CD4-positive, CD25-positive, alpha-beta regulatory T cell (primary cell): ENCODE measurements around the gene NME3. TPM values are rescaled to one million over a fixed set of nuclear protein-coding genes. Genes with fewer than 3 reads are reported as not detected.

ENCODE experiments used
- ATAC-seq, 2 donors: fragments of 150-1000 bp; cut with Tn5 transposase; one replicate each; pipeline ENCODE4 v1.10.0; 2021; ENCODE audit warnings: low read depth in 2 of 2, moderate number of reproducible peaks in 2 of 2, moderate library complexity in 1 of 2
- DNase-seq, 3 donors: peaks; one replicate each; pipeline versions ENCODE4 v3.0.0 to v3.0.0-alpha.2; 2012 to 2022; ENCODE audit warnings: mixed read lengths in 1 of 3
- H3K27ac ChIP-seq: one replicate; pipeline ENCODE4 v1.7.0; 2013; ENCODE audit warnings: mild to moderate bottlenecking, low read length; ENCODE audit not compliant: insufficient read depth, poor library complexity, severe bottlenecking
- H3K27me3 ChIP-seq: one replicate; pipeline ENCODE4 v1.7.0; 2013; ENCODE audit warnings: low read length; ENCODE audit not compliant: control insufficient read depth, insufficient read depth
- H3K36me3 ChIP-seq: one replicate; pipeline ENCODE4 v1.7.0; 2013; ENCODE audit warnings: mild to moderate bottlenecking, low read length, moderate library complexity; ENCODE audit not compliant: control insufficient read depth, insufficient read depth
- H3K4me1 ChIP-seq: 2 replicates; pipeline ENCODE4 v1.7.0; 2013; ENCODE audit warnings: mild to moderate bottlenecking, low read length; ENCODE audit not compliant: insufficient read depth, control insufficient read depth, poor library complexity, severe bottlenecking
- H3K4me3 ChIP-seq: one replicate; pipeline ENCODE4 v1.7.0; 2013; ENCODE audit warnings: low read depth, mild to moderate bottlenecking, low read length, moderate library complexity
- H3K9me3 ChIP-seq, 2 experiments: 1 replicate in 1 of 2; 2 replicates in 1 of 2; pipeline ENCODE4 v1.7.0; 2013; ENCODE audit warnings: low read length in 2 of 2, mild to moderate bottlenecking in 1 of 2, moderate library complexity in 1 of 2; ENCODE audit not compliant: control insufficient read depth in 2 of 2
- H3K27ac Mint-ChIP-seq, 3 donors: one replicate each; pipeline ENCODE4 v1.8.0; 2020 to 2022; ENCODE audit warnings: mild to moderate bottlenecking in 3 of 3, mixed read lengths in 3 of 3, moderate library complexity in 2 of 3
- H3K27me3 Mint-ChIP-seq: one replicate; pipeline ENCODE4 v1.8.0; 2022; ENCODE audit warnings: mild to moderate bottlenecking, mixed read lengths
- H3K36me3 Mint-ChIP-seq: one replicate; pipeline ENCODE4 v1.8.0; 2020; ENCODE audit warnings: mixed read lengths
- H3K4me1 Mint-ChIP-seq, 4 donors: one replicate each; pipeline ENCODE4 v1.8.0; 2020 to 2022; ENCODE audit warnings: mixed read lengths in 4 of 4, mild to moderate bottlenecking in 1 of 4
- H3K4me3 Mint-ChIP-seq, 4 donors: one replicate each; pipeline ENCODE4 v1.8.0; 2020 to 2022; ENCODE audit warnings: mild to moderate bottlenecking in 4 of 4, mixed read lengths in 4 of 4, moderate library complexity in 3 of 4
- H3K9me3 Mint-ChIP-seq, 7 donors: one replicate each; pipeline ENCODE4 v1.8.0; 2020 to 2022; ENCODE audit warnings: mixed read lengths in 7 of 7, mild to moderate bottlenecking in 3 of 7, moderate library complexity in 2 of 7
- polyA plus RNA-seq, 4 donors: library from polyadenylated mRNA; unstranded; fragments of 300-500 nt; fragmentation: Illumina TruSeq; gene quantifications; one replicate each; pipeline ENCODE4 v1.2.3, GENCODE V29; 2021
- total RNA-seq: library from RNA; stranded (reverse); gene quantifications from one replicate; pipeline ENCODE4 v1.2.3, GENCODE V29; 2022

The NME3 gene
- total and polyA plus RNA-seq, 5 donors from 2014 or later, result 45.1 to 101 (median 74.7) TPM

GRCh38 chr16:1762879-1763520, 8.3 kb downstream of the NME3 start:
- no peak overlapping the region for H3K4me3 Mint-ChIP-seq
- ATAC-seq (no peak), DNase-seq (no peak)
- Histone ChIP-seq H3K4me3 (no peak overlapping the region), H3K9me3 (no peaks in the 10 kb centered on the region), H3K27ac (no peak overlapping the region), H3K4me1 (no peaks in the 10 kb centered on the region), H3K36me3 (peaks cover 28% of the 10 kb centered on the region), H3K27me3 (no peaks in the 10 kb centered on the region)
- H3K27me3 Mint-ChIP-seq, result no peaks in the 10 kb centered on the region
- H3K36me3 Mint-ChIP-seq, result peaks cover 8% of the 10 kb centered on the region
- no peaks in the 10 kb centered on the region for H3K4me1 Mint-ChIP-seq
- peaks cover 0 to 2% (median 0%) of the 10 kb centered on the region in 7 donors for H3K9me3 Mint-ChIP-seq
- H3K27ac Mint-ChIP-seq, result no peak overlapping the region

GRCh38 chr16:1762196-1762878, 9.0 kb downstream of the NME3 start:
- Mint-ChIP-seq H3K9me3 (peaks cover 0 to 2% (median 0%) of the 10 kb centered on the region in 7 donors), H3K27me3 (no peaks in the 10 kb centered on the region), H3K4me1 (no peaks in the 10 kb centered on the region), H3K4me3 (no peak overlapping the region), H3K36me3 (peaks cover 6% of the 10 kb centered on the region), H3K27ac (no peak overlapping the region)
- no peak for ATAC-seq
- H3K27me3 ChIP-seq, result no peaks in the 10 kb centered on the region
- H3K4me1 ChIP-seq, result no peaks in the 10 kb centered on the region
- peaks cover 28% of the 10 kb centered on the region for H3K36me3 ChIP-seq
- no peak for DNase-seq
- no peak overlapping the region for H3K27ac ChIP-seq
- no peaks in the 10 kb centered on the region for H3K9me3 ChIP-seq
- H3K4me3 ChIP-seq, result no peak overlapping the region

GRCh38 chr16:1761751-1762150, 9.6 kb downstream of the NME3 start:
- Histone ChIP-seq H3K9me3 (no peaks in the 10 kb centered on the region), H3K36me3 (peaks cover 28% of the 10 kb centered on the region)

GRCh38 chr16:1760911-1761310, 10.4 kb downstream of the NME3 start:
- H3K36me3 ChIP-seq, result peaks cover 25% of the 10 kb centered on the region
- Mint-ChIP-seq H3K27me3 (no peaks in the 10 kb centered on the region), H3K4me3 (no peak overlapping the region), H3K9me3 (peaks cover 0 to 2% (median 0%) of the 10 kb centered on the region in 7 donors), H3K27ac (peak overlapping the region in 1 of 3 donors; percentile 33), H3K4me1 (peaks cover 0 to 6% (median 0%) of the 10 kb centered on the region in 4 donors), H3K36me3 (peaks cover 6% of the 10 kb centered on the region)
- H3K27me3 ChIP-seq, result no peaks in the 10 kb centered on the region
- H3K27ac ChIP-seq, result no peak overlapping the region
- no peak for ATAC-seq
- no peak overlapping the region for H3K4me3 ChIP-seq
- no peaks in the 10 kb centered on the region for H3K4me1 ChIP-seq
- DNase-seq, result no peak
- no peaks in the 10 kb centered on the region for H3K9me3 ChIP-seq

More at GRCh38 chr16:1761751-1762150, 9.6 kb downstream of the NME3 start:
- H3K4me1 Mint-ChIP-seq, result peaks cover 0 to 3% (median 0%) of the 10 kb centered on the region in 4 donors
- no peak for DNase-seq
- no peak overlapping the region for H3K4me3 Mint-ChIP-seq
- no peaks in the 10 kb centered on the region for H3K4me1 ChIP-seq
- ATAC-seq, result no peak
- H3K27ac ChIP-seq, result no peak overlapping the region
- H3K4me3 ChIP-seq, result no peak overlapping the region
- no peak overlapping the region for H3K27ac Mint-ChIP-seq
- no peaks in the 10 kb centered on the region for H3K27me3 ChIP-seq
- H3K9me3 Mint-ChIP-seq, result peaks cover 0 to 2% (median 0%) of the 10 kb centered on the region in 7 donors
- H3K36me3 Mint-ChIP-seq, result peaks cover 6% of the 10 kb centered on the region
- H3K27me3 Mint-ChIP-seq, result no peaks in the 10 kb centered on the region

GRCh38 chr16:1759511-1759910, 11.8 kb downstream of the NME3 start:
- Histone ChIP-seq H3K36me3 (peaks cover 15% of the 10 kb centered on the region), H3K9me3 (no peaks in the 10 kb centered on the region), H3K27ac (no peak overlapping the region), H3K27me3 (no peaks in the 10 kb centered on the region), H3K4me3 (no peak overlapping the region), H3K4me1 (no peaks in the 10 kb centered on the region)
- Mint-ChIP-seq H3K9me3 (peaks cover 0 to 2% (median 0%) of the 10 kb centered on the region in 7 donors), H3K4me3 (no peak overlapping the region), H3K36me3 (peaks cover 12% of the 10 kb centered on the region), H3K27ac (no peak overlapping the region), H3K27me3 (no peaks in the 10 kb centered on the region), H3K4me1 (peaks cover 0 to 7% (median 0%) of the 10 kb centered on the region in 4 donors)
- ATAC-seq (no peak), DNase-seq (no peak)

GRCh38 chr16:1758923-1759322, 12.4 kb downstream of the NME3 start:
- no peak overlapping the region for H3K27ac Mint-ChIP-seq
- H3K36me3 ChIP-seq, result peaks cover 11% of the 10 kb centered on the region

GRCh38 chr16:1757714-1758461, 13.5 kb downstream of the NME3 start:
- Mint-ChIP-seq H3K27ac (no peak overlapping the region), H3K4me1 (peaks cover 0 to 7% (median 1%) of the 10 kb centered on the region in 4 donors), H3K27me3 (no peaks in the 10 kb centered on the region), H3K36me3 (peaks cover 12% of the 10 kb centered on the region), H3K4me3 (no peak overlapping the region), H3K9me3 (peaks cover 0 to 2% (median 0%) of the 10 kb centered on the region in 7 donors)
- H3K4me3 ChIP-seq, result no peak overlapping the region
- H3K36me3 ChIP-seq, result peaks cover 15% of the 10 kb centered on the region
- no peaks in the 10 kb centered on the region for H3K9me3 ChIP-seq
- no peaks in the 10 kb centered on the region for H3K4me1 ChIP-seq
- ATAC-seq, result no peak
- no peak for DNase-seq
- no peak overlapping the region for H3K27ac ChIP-seq
- H3K27me3 ChIP-seq, result no peaks in the 10 kb centered on the region

More at GRCh38 chr16:1758923-1759322, 12.4 kb downstream of the NME3 start:
- H3K36me3 Mint-ChIP-seq, result peaks cover 12% of the 10 kb centered on the region
- Histone ChIP-seq H3K27ac (no peak overlapping the region), H3K9me3 (no peaks in the 10 kb centered on the region), H3K4me1 (no peaks in the 10 kb centered on the region), H3K27me3 (no peaks in the 10 kb centered on the region), H3K4me3 (no peak overlapping the region)
- no peak for ATAC-seq
- H3K9me3 Mint-ChIP-seq, result peaks cover 0 to 2% (median 0%) of the 10 kb centered on the region in 7 donors
- no peak for DNase-seq
- no peaks in the 10 kb centered on the region for H3K27me3 Mint-ChIP-seq
- H3K4me1 Mint-ChIP-seq, result peaks cover 0 to 7% (median 0%) of the 10 kb centered on the region in 4 donors
- H3K4me3 Mint-ChIP-seq, result no peak overlapping the region
